HG03457 (cell line): ENCODE measurements around the gene GRIFIN.
"Not testable (repeated sequence)": the region's sequence is repeated elsewhere in the genome, so short reads cannot be mapped to it uniquely, and the experiment has no call there.

ENCODE experiments used
- ATAC-seq: cut with Tn5 transposase; IDR thresholded peaks from one replicate; pipeline ENCODE4 v1.9.1; 2021; ENCODE audit warnings: moderate number of reproducible peaks; ENCODE audit not compliant: unreplicated experiment

GRIFIN gene

GRCh38 chr7:2461268-2462026, 14.8 kb downstream of the GRIFIN start:
- ATAC-seq = no peak

GRCh38 chr7:2460641-2461040, 15.6 kb downstream of the GRIFIN start:
- ATAC-seq = no peak

GRCh38 chr7:2460188-2460587, 16.0 kb downstream of the GRIFIN start:
- no peak for ATAC-seq

- ATAC-seq = no peak
Observed at GRCh38 chr7:2459674-2460073, 16.5 kb downstream of the GRIFIN start.

GRCh38 chr7:2453849-2454248, 22.3 kb downstream of the GRIFIN start:
- not testable (repeated sequence) for ATAC-seq

- no peak for ATAC-seq
Observed at GRCh38 chr7:2452643-2453270, 23.4 kb downstream of the GRIFIN start.

- no peak for ATAC-seq
Observed at GRCh38 chr7:2452074-2452507, 24.1 kb downstream of the GRIFIN start.

- ATAC-seq = no peak
Observed at GRCh38 chr7:2451171-2452073, 24.8 kb downstream of the GRIFIN start.

- no peak for ATAC-seq
Observed at GRCh38 chr7:2450198-2451107, 25.7 kb downstream of the GRIFIN start.

- no peak for ATAC-seq
Observed at GRCh38 chr7:2446676-2447075, 29.5 kb downstream of the GRIFIN start.

- ATAC-seq = no peak
Observed at GRCh38 chr7:2445898-2446555, 30.2 kb downstream of the GRIFIN start.

- ATAC-seq = no peak
Observed at GRCh38 chr7:2445047-2445446, 31.2 kb downstream of the GRIFIN start.

- ATAC-seq = no peak
Observed at GRCh38 chr7:2444476-2444875, 31.7 kb downstream of the GRIFIN start.

- no peak for ATAC-seq
Observed at GRCh38 chr7:2443491-2443890, 32.7 kb downstream of the GRIFIN start.

- ATAC-seq = no peak
Observed at GRCh38 chr7:2441430-2442058, 34.7 kb downstream of the GRIFIN start.

- ATAC-seq = no peak
Observed at GRCh38 chr7:2440608-2441245, 35.5 kb downstream of the GRIFIN start.

- ATAC-seq = no peak
Observed at GRCh38 chr7:2438775-2439174, 37.4 kb downstream of the GRIFIN start.

GRCh38 chr7:2438186-2438585, 38.0 kb downstream of the GRIFIN start:
- no peak for ATAC-seq

GRCh38 chr7:2437537-2438148, 38.6 kb downstream of the GRIFIN start:
- ATAC-seq = no peak
